Fibroblast of the aortic adventitia (primary cell): ENCODE measurements around the gene SERINC3. TPM values are rescaled to one million over a fixed set of nuclear protein-coding genes. Genes with fewer than 3 reads are reported as not detected.
A peak's percentile ranks its signal among the peaks of the same experiment; 100 is the strongest.

Experiments
- DNase-seq: peaks from one replicate; pipeline ENCODE4 v3.0.0-alpha.2; 2010; ENCODE audit warnings: low read depth
- H3K4me3 ChIP-seq: 2 replicates; pipeline ENCODE4 v1.5.1; 2011; ENCODE audit warnings: low read depth, mild to moderate bottlenecking, control low read depth, low read length, moderate library complexity
- CTCF ChIP-seq: IDR thresholded peaks from 2 replicates; pipeline ENCODE4 v1.5.1; 2011; ENCODE audit warnings: mild to moderate bottlenecking, low read length, control low read depth, inconsistent platforms; ENCODE audit not compliant: insufficient read depth
- total RNA-seq: library from RNA; depleted of rRNA; stranded (reverse); fragments of >200 nt; gene quantifications from 2 replicates; pipeline ENCODE4 v1.2.3, GENCODE V29; 2012; ENCODE audit warnings: low replicate concordance

Gene SERINC3
- total RNA-seq, 1 donor = 160 TPM

- TF ChIP-seq CTCF = no peak
- H3K4me3 ChIP-seq = no peak overlapping the region
- no peak for DNase-seq
These were observed 1.9 kb upstream of the SERINC3 start for GRCh38 chr20:44523746-44524145.

GRCh38 chr20:44522841-44523240, 971 bp upstream of the SERINC3 start:
- TF ChIP-seq CTCF = no peak

GRCh38 chr20:44520881-44521280, 989 bp downstream of the SERINC3 start:
- H3K4me3 ChIP-seq = peak overlapping the region; percentile 99
- no peak for DNase-seq
- TF ChIP-seq CTCF = no peak

More at GRCh38 chr20:44522841-44523240, 971 bp upstream of the SERINC3 start:
- DNase-seq = no peak
- no peak overlapping the region for H3K4me3 ChIP-seq

- no peak overlapping the region for H3K4me3 ChIP-seq
- TF ChIP-seq CTCF = no peak
- DNase-seq = no peak
These were observed 3.6 kb downstream of the SERINC3 start for GRCh38 chr20:44518248-44518647.

GRCh38 chr20:44517454-44517853, 4.4 kb downstream of the SERINC3 start:
- TF ChIP-seq CTCF = no peak
- no peak overlapping the region for H3K4me3 ChIP-seq
- DNase-seq = peak; percentile 34

GRCh38 chr20:44516491-44516890, 5.4 kb downstream of the SERINC3 start:
- no peak overlapping the region for H3K4me3 ChIP-seq
- TF ChIP-seq CTCF = no peak
- DNase-seq = peak; percentile 33

GRCh38 chr20:44513871-44514270, 8.0 kb downstream of the SERINC3 start:
- no peak overlapping the region for H3K4me3 ChIP-seq
- no peak for DNase-seq
- TF ChIP-seq CTCF = no peak
